HG03196 (cell line): ENCODE data around the gene LAX1.

Source experiments
- ATAC-seq: cut with Tn5 transposase; IDR thresholded peaks from one replicate; pipeline ENCODE4 v1.9.1; 2021; ENCODE audit not compliant: unreplicated experiment

LAX1 gene

GRCh38 chr1:203799971-203800370 is 35.0 kb downstream of the LAX1 start:
- no peak for ATAC-seq

DNA sequence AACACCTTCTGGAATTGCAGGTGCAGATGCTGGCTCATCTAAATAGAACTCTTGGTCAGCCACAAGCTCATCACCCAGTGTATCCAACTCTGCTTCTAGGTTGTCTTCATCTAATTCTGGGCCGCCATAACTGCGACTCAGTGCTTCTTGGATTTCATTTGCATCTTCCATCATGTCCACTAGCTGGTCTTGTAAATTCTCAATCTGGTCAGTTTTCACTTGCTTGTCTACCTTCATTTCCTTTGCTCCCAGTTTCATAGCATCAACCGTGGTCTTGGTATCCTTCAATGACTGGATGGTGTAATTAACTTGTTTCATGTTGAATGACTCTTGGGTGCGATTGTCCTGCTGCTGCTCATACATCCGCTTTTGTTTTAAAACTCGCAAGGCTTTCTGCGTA is 40.7 kb downstream of the LAX1 start:
- no peak for ATAC-seq

DNA sequence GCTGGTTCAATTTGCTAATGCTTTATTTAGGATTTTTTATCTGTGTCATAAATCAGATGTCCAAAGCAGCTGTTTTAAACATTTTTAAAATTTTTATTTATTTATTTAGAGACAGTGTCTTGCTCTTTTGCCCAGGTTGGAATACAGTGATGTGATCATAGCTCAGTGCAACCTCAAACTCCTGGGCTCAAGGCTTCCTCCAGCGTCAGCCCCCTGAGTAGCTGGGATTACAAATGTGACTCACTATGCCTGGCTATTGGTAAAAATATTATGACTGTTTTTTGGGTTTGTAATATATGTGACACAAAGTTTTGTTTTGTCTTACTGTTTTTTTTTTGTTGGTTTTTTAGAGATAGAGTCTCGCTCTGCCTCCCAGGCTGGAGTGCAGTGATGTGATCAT is 42.2 kb downstream of the LAX1 start:
- ATAC-seq, result no peak

GRCh38 chr1:203813581-203814341 is 48.8 kb downstream of the LAX1 start:
- no peak for ATAC-seq

DNA sequence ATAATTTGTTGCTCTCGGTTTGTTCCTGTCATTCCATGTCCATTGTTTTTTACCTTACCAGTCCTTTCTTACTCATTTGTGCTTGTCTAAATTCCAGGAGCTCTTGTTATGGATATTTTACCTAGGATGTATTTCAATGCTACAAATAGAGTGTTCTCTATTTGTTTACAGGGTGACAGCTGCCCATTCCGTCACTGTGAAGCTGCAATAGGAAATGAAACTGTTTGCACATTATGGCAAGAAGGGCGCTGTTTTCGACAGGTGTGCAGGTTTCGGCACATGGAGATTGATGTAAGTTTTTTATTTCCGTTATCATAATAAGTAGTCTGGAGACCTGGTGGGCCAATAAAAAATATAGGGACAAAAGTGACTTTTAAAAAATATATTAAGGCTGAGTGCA is 53.4 kb downstream of the LAX1 start:
- ATAC-seq, result no peak

GRCh38 chr1:203823306-203823705 is 58.3 kb downstream of the LAX1 start:
- ATAC-seq, result no peak
